NB4 (cell line): ENCODE measurements around the gene SH3GL2.

Experiments used
- CTCF ChIP-seq: IDR thresholded peaks from one replicate; pipeline ENCODE4 v1.5.1; 2012; ENCODE audit warnings: low read depth, low read length
- MAX ChIP-seq: IDR thresholded peaks from 2 replicates; pipeline ENCODE4 v1.6.1; 2011; ENCODE audit warnings: low read depth, low read length
- MYC ChIP-seq: IDR thresholded peaks from 2 replicates; pipeline ENCODE4 v1.6.1; 2011; ENCODE audit warnings: low read depth, low read length

GRCh38 chr9:17624571-17624970 lies 45.7 kb downstream of the SH3GL2 start:
- no peak for TF ChIP-seq MYC
- no peak for TF ChIP-seq CTCF
- TF ChIP-seq MAX: no peak
